HEK293T (cell line): ENCODE data around the gene FAM72B.
"Not testable (repeated sequence)": the region's sequence is repeated elsewhere in the genome, so short reads cannot be mapped to it uniquely, and the experiment has no call there.

Source experiments
- FOXM1 ChIP-seq: fragments of 450-650 bp; IDR thresholded peaks from 2 replicates; pipeline ENCODE4 v1.6.1; 2017; ENCODE audit warnings: mild to moderate bottlenecking, borderline replicate concordance
- L3MBTL2 ChIP-seq: fragments of 450-650 bp; conservative IDR thresholded peaks from 2 replicates; pipeline ENCODE4 v1.6.1; 2016; ENCODE audit warnings: mild to moderate bottlenecking
- ZNF384 ChIP-seq: fragments of 450-650 bp; IDR thresholded peaks from 2 replicates; pipeline ENCODE4 v1.6.1; 2016
- TF ChIP-seq, protein P1 (sequence below): fragments of 450-650 bp; IDR thresholded peaks from 2 replicates; pipeline ENCODE4 v1.6.1; 2016

- TF ChIP-seq, protein P1, sequence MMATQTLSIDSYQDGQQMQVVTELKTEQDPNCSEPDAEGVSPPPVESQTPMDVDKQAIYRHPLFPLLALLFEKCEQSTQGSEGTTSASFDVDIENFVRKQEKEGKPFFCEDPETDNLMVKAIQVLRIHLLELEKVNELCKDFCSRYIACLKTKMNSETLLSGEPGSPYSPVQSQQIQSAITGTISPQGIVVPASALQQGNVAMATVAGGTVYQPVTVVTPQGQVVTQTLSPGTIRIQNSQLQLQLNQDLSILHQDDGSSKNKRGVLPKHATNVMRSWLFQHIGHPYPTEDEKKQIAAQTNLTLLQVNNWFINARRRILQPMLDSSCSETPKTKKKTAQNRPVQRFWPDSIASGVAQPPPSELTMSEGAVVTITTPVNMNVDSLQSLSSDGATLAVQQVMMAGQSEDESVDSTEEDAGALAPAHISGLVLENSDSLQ, result not testable (repeated sequence)
- TF ChIP-seq ZNF384, L3MBTL2, FOXM1: not testable (repeated sequence)
Measured at GRCh38 chr1:121205786-121206711, 21.9 kb upstream of the FAM72B start.
